WI38 (cell line): Measurements from ENCODE around the gene EDEM1.

ENCODE experiments used
- H3K4me3 ChIP-seq: 2 replicates; pipeline ENCODE4 v1.5.1; 2011; ENCODE audit warnings: low read depth, mild to moderate bottlenecking, control low read depth, low read length
- CTCF ChIP-seq: IDR thresholded peaks from 2 replicates; pipeline ENCODE4 v1.5.1; 2012; ENCODE audit warnings: low read depth, mild to moderate bottlenecking, control low read depth, low read length

The EDEM1 gene

GRCh38 chr3:5201536-5201935 is 14.0 kb downstream of the EDEM1 start:
- no peak overlapping the region for H3K4me3 ChIP-seq
- no peak for TF ChIP-seq CTCF

- TF ChIP-seq CTCF, result no peak
- H3K4me3 ChIP-seq, result no peak overlapping the region
Measured at GRCh38 chr3:5202222-5202621, 14.7 kb downstream of the EDEM1 start.

GRCh38 chr3:5205165-5205941 is 17.8 kb downstream of the EDEM1 start:
- no peak for TF ChIP-seq CTCF
- H3K4me3 ChIP-seq, result no peak overlapping the region

GRCh38 chr3:5210926-5211325 is 23.4 kb downstream of the EDEM1 start:
- TF ChIP-seq CTCF, result no peak
- H3K4me3 ChIP-seq, result no peak overlapping the region

GRCh38 chr3:5212628-5213573 is 25.4 kb downstream of the EDEM1 start:
- no peak overlapping the region for H3K4me3 ChIP-seq

GRCh38 chr3:5213574-5213966 is 26.1 kb downstream of the EDEM1 start:
- no peak for TF ChIP-seq CTCF
- H3K4me3 ChIP-seq, result no peak overlapping the region

More at GRCh38 chr3:5212628-5213573, 25.4 kb downstream of the EDEM1 start:
- TF ChIP-seq CTCF, result no peak

- H3K4me3 ChIP-seq, result no peak overlapping the region
- no peak for TF ChIP-seq CTCF
Measured at GRCh38 chr3:5214352-5214751, 26.8 kb downstream of the EDEM1 start.
